AML-193 (cell line): Measurements from ENCODE around the gene FAM204A.

ENCODE experiments used
- DNase-seq, 2 experiments: peaks; one replicate each; lab custom pipeline; 2025; lab: John Stamatoyannopoulos, UW

FAM204A gene

GRCh38 chr10:118330295-118331076 lies 11.6 kb downstream of the FAM204A start:
- DNase-seq, result no peak

DNA sequence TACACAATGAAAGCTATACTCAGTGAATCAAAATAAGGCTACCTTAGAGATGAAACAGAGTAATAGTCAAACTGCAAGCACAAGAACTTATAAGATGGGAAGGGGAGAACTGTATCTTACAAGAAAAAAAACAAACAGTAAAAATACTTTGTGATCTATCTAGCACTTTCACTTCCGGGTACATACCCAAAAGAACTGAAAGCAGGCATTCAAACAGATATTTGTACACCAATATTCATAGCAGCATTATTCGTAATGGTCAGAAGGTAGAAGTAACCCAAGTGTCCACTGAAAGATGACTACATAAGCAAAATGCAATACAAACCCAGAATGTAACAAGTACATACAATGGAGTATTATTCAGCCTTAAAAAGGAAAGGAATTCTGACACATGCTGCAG lies 18.0 kb downstream of the FAM204A start:
- no peak for DNase-seq

DNA sequence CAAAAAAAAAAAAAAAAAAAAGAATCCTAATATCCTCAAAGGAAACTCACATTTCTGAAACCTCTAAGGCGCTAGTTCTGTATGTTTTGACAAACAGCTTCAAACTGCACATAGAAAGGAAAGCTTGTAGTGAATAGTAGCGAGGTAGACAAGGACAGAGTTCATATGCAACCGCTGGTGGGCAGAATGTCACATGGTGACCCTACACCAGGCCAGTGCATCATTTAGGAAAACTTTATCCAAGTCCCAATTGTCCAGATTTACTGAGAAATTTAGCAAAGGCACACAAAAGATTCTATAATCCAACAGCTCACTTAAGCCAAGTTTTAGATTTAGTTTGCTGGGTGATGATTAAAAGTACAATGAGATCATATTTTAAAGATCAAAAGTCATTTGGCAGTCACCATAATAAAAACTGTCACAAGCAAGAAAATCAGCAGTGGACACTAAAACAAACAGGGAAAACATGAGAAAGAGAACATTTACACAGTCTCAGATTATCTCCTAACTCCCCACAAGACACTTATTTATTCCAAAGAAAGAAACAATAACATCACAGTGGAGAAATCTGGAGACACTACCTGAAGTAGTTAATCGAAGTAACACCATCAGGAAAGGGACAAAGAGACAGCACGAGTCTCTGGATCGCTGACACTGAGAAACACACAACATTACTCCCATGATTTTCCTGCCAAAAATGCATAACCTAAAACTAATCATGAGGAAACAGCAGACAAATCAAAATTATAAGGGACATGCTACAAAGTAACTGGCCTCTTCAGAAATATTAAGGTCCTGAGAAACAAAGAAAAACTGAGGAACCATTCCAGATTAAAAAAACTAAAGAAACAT lies 20.2 kb downstream of the FAM204A start:
- no peak for DNase-seq

DNA sequence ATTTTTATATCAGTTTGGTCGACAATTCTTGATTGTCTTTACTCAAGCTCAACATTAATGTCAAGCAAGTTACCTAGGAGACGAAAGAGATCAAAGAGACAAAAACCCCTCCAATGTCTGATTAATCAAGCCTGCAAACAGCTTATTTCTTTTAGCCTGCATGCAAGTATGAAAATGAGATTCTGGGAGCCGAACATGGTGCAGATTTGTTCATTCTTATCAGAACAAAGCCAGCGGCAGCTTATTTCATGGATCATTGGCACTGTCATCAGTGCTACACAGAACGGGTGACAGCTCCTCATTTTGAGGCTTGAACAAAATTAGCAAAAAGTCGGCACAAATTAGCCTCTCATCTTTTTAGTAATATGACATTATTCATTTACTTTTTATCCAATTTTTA lies 26.5 kb downstream of the FAM204A start:
- DNase-seq, result no peak

DNA sequence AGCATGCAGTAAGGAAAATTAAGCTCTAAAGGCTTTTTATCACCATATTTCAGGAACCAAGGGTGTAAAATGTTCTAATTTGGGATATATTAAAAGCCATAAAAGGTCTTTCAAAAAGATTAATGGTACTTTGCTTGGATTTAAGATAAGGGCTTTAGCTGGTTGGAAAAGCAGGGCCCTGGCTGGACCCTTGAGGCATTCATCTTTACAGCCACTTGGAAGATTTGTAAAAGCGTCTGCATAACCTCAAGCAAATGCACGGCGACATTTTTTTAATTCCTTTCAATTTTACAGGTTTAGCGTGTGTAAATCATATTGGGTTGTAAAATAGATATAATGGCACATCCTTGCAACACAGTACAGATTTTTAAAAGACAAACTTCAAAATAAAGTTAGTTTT lies 27.2 kb downstream of the FAM204A start:
- DNase-seq, result no peak

DNA sequence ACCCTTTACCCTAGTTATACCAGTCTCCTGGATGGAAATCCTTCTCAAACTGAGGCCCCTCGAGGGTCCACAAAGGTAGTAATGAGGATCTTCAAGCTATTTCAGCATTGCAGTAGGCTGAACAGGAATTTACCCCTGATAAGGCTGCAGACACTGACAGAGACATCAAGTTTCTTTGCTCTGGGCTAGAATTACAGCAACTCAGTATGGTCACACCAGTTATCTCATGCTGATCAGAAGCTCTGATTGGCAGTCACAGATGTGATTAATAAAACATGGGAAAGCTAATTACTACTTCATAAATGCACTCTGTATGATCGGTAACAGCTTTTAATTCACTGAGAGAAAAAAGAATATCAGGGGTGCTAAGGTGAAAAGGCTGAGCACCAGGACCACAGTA lies 30.6 kb downstream of the FAM204A start:
- DNase-seq, result no peak

DNA sequence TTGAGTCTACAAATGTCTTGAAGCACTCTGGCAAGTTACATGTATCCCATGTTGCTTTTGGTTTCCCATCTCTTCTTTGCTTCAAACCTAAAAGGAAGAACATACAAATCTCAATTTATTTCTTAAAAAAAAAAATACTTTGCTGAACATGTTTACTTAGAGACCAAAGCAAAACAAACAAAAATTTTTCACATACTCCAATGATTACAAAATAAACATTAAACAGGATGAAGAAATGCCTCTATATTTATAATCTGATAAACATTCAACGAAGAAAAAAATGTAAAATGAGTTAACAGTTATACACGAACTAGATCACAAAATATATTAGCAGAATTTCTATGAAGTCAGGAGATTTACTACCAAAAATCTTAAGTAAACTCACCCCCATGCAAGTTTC lies 31.3 kb downstream of the FAM204A start:
- DNase-seq, result no peak

DNA sequence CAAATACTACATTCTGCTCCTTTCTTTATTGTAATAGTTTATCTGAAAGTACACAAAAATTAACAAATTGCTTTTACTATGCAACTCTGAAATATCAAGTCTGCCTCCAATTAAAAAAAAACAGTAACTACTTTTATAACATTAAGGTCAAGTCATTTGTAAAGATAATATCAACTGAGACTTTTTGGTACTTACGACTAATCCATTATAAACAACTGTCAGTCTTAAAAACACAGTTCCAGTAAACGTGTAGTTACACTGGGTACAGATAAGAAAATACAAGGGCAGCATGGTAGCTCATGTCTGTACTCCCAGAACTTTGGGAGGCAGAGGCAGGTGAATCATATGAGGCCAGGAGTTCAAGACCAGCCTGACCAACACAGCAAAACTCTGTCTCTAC lies 32.2 kb downstream of the FAM204A start:
- no peak for DNase-seq

DNA sequence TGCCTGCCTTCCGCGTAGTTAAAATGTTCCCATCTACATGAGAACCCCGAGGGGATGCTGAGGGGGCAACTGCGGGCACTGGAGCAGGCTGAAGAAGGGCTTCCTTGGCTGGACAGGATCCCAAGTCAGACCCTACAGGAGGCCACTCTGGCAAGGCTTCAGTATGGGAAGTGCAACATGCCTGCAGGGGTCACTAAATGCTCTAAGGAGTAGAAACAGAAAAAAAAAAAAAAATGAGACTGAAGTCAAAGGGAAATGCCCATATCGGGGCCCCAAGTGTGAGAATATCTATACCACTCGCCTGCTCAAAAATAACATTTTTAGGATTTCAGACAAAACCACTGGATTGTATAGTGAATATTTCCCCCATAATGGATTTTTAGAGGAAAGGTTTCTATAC lies 33.5 kb downstream of the FAM204A start:
- no peak for DNase-seq

GRCh38 chr10:118307859-118308258 lies 34.3 kb downstream of the FAM204A start:
- DNase-seq, result no peak

DNA sequence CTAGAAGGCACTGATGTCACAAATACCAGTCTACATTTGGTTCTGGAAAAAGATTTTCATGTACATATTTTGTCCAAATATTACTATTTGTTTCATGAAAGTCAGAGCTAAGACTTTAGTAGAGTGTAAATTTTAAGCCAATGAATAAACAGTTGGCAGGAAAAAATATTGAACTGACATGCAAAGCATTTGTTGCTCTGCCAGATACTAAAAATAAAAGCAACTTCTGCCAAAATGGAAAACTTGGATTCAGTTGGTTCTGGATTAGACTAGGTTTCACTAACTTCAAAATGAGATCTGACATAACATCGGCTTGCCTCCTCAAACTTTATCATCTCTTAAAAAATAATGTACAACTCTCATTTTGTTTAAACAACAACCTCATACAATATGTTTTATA lies 34.9 kb downstream of the FAM204A start:
- no peak for DNase-seq

DNA sequence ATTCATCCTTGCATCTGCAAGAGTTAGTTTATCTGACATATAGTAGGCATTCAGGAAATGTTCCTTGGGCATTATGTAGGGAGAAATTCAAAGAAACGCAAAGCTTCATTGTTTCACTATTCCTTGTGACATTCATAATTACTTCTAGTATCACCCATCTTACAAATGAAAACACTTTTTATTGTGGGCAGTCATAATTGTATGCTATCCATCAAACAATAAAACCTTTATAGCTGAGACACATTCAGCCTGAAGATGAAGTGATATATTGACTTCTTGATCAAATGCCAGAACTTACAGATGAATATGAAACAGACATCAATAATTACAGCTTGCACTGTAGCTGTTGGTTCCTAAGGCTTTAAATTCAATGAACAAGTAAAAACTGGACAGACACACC lies 36.4 kb downstream of the FAM204A start:
- DNase-seq, result no peak

DNA sequence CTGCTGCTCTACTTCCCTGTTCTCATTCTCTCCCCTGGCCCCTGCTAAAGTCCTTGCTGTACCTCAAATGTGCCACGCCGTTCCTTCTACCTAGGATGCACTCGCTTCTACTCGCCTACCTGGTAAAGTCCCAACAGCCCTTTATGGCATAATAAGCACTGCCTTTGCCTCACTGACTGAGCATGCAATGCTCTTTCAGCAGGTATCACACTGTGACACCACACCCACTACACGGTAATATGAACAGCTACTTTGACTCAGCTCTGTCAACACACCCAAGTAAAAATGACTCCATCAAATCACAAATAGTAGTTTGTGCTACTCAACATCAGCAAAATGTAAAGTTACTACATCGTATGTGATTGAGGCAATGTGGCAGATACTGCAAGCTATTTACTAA lies 37.6 kb downstream of the FAM204A start:
- no peak for DNase-seq

DNA sequence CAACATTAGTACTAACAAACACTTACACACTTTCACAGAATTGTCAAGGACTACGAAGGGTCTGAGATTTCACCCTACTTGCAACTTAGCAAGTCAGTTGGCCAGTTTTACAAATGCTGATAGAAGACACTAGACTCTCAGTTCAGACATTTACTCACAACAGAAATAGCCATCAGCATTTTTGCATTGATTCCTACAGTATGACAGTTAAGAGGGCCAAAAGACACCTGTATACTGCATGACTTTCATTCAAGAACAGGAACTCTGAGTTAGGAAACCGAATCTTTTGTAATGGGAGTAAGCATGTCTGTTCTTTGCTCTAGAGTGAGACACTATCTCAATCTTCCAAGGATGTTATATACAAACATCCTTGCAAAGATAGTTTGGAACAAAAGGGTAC lies 40.9 kb downstream of the FAM204A start:
- DNase-seq, result no peak

DNA sequence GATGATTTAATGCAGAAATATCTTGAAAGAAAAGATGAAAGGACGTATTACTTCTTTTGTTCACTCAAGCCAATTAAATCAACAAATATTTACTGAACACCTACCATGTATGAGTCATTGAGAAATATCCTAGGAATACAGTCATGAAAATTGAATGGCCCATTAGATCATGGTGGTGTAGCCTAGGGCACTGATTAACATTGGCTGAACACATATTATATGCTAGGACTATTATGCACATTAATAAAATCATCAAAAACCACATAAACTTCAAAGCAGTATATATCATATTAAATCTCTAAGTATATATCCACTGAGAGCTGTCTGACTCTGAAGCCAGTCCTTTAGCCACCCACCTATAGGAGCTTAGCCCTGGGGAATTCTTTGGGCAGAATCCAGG lies 41.8 kb downstream of the FAM204A start:
- no peak for DNase-seq

DNA sequence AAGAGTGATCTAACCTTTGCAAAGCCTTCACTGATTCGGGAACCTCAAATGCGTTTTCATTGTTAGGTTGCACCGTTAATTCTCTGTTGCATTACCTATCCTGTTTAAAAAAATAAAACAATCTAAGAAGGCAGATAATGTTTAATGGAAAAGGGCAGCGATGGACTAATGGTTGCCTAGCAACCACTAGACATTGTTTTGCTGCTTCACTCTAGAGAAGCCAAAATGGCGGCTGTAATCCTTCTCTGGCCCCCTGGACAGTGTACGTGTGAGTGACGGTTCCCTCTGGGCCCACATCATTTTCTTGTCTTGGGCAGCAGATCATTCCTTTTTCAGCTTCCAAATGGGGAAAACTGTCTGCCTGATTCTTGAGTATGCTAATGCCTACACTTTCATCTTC lies 43.3 kb downstream of the FAM204A start:
- DNase-seq, result no peak

DNA sequence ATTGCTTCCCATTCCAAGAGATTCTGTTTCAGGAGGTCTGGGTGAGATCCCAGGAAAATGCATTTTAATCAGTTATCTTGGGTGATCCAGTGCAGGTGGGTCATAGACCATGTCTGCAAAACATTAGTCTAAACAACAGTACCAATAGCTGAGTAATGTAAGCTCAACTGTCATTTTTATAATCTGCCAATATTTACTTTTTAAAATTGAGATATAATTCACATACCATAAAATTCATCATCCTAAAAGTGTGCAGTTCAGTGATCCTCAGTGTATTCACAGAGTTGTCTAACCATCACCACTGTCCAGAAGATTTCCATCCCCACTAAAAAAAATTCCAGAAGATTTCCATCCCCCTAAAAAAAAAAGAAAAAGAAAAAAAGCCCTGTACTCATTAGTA lies 51.0 kb downstream of the FAM204A start:
- DNase-seq, result no peak

GRCh38 chr10:118290471-118290995 lies 51.6 kb downstream of the FAM204A start:
- DNase-seq, result no peak

- DNase-seq, result no peak
Observed at GRCh38 chr10:118287076-118287806, 54.9 kb downstream of the FAM204A start.

GRCh38 chr10:118286051-118286838 lies 55.9 kb downstream of the FAM204A start:
- DNase-seq, result no peak

DNA sequence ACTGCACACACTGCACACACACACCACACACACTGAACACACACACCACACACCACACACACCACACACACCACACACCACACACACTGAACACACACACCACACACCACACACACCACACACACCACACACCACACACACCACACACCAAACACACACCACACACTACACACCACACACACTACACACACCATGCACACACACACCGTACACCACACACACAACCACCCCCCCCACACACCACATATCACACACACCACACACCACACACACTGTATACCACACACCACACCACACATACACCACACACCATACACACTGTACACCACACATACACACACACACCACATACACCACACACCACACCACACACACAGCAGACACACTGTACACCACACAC lies 59.5 kb downstream of the FAM204A start:
- DNase-seq, result no peak

DNA sequence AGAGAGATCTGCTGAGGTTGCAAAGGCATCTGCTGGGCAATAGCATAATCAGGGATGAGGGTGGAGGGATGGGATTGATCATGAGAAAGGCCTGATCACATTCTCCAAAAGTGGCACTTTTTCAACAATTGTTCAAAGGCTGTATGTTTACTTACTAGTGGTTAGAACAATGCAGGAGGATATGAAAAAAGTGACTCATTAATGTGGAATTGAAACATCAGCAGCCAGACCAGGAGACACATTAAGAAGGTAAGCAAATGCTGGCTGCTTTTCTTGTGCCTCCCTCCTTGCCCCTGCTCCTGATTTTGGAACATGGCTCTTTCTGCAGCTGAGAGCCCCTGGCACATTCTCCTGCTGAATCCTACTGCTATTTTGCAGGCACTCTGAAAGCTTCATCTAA lies 63.5 kb downstream of the FAM204A start:
- no peak for DNase-seq
